ENCODE measurements around the gene SDC3. TPM values are rescaled to one million over a fixed set of nuclear protein-coding genes. Genes with fewer than 3 reads are reported as not detected.

SDC3 gene
- total and polyA plus RNA-seq, 10 of the 15 experiments (the other 5 are each of a cell fraction or from before 2014, with no cell fraction given), result under 0.01 to 0.46 (median 0.07) TPM; not detected in 2

GRCh38 chr1:30904191-30904961 is 4.2 kb downstream of the SDC3 start (continued):
- no peak for TF ChIP-seq E2F4 (IDR thresholded peaks at IDR 0.05; ENCODE audit: low read depth, low read length)
- no peak for TF ChIP-seq RCOR1 (conservative IDR thresholded peaks at IDR 0.05; ENCODE audit: low read depth, low read length)
- TF ChIP-seq, protein P1, sequence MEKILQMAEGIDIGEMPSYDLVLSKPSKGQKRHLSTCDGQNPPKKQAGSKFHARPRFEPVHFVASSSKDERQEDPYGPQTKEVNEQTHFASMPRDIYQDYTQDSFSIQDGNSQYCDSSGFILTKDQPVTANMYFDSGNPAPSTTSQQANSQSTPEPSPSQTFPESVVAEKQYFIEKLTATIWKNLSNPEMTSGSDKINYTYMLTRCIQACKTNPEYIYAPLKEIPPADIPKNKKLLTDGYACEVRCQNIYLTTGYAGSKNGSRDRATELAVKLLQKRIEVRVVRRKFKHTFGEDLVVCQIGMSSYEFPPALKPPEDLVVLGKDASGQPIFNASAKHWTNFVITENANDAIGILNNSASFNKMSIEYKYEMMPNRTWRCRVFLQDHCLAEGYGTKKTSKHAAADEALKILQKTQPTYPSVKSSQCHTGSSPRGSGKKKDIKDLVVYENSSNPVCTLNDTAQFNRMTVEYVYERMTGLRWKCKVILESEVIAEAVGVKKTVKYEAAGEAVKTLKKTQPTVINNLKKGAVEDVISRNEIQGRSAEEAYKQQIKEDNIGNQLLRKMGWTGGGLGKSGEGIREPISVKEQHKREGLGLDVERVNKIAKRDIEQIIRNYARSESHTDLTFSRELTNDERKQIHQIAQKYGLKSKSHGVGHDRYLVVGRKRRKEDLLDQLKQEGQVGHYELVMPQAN (conservative IDR thresholded peaks at IDR 0.05), result no peak
- no peak for TF ChIP-seq MEF2A (IDR thresholded peaks at IDR 0.05; ENCODE audit: insufficient read depth, low read depth, low read length)
- no peak for TF ChIP-seq SIN3A (IDR thresholded peaks at IDR 0.05; ENCODE audit: low read depth, low read length)
- no peak for TF ChIP-seq MTA3 (IDR thresholded peaks at IDR 0.05; ENCODE audit: borderline replicate concordance, low read length)
- TF ChIP-seq NR2C2 (IDR thresholded peaks at IDR 0.05; ENCODE audit: borderline replicate concordance, control insufficient read depth, insufficient read length, low read depth), result no peak
- no peak for TF ChIP-seq CREM (IDR thresholded peaks at IDR 0.05; ENCODE audit: low read depth)
